Fibroblast of peridontal ligament (primary cell): ENCODE data around the gene HIGD1C.
A peak's percentile ranks its signal among the peaks of the same experiment; 100 is the strongest.
"Not testable (repeated sequence)": the region's sequence is repeated elsewhere in the genome, so short reads cannot be mapped to it uniquely, and the experiment has no call there.

Experiments used
- DNase-seq: peaks from one replicate; pipeline ENCODE4 v3.0.0-alpha.2; 2010; ENCODE audit errors: extremely low read depth

The HIGD1C gene

DNA sequence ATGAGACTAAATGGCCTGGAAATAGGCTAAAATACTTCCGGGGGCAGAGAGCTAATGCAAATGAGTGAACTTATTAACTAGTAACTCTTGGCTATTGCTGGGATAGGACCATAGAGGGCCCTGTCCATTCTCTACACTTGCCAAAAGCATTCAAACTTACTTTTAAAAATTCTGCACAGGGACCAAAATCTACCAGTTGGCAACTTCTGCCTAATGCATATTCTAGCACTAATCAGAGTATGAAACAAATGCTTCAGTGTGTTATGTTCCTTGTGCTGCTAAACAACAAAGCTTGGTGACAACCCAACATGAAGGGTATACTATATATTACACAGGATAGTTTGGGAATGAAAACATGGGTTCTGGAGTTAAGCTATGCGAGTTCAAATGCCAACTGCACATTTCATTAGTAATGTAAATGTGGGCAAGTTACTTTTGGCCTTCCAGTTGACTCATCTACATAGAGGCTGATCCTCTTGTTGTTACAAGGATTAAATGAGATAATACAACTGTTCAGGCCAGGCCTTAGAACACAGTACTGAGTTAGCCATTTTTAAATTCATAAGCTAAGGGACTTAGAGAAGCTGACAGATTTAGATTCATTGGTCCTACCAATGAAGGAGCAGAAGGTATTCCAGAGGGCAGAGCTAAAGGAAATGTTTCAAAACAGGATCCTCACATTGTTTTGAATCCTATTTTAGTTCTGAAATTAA lies 32.4 kb downstream of the HIGD1C start:
- DNase-seq: no peak

DNA sequence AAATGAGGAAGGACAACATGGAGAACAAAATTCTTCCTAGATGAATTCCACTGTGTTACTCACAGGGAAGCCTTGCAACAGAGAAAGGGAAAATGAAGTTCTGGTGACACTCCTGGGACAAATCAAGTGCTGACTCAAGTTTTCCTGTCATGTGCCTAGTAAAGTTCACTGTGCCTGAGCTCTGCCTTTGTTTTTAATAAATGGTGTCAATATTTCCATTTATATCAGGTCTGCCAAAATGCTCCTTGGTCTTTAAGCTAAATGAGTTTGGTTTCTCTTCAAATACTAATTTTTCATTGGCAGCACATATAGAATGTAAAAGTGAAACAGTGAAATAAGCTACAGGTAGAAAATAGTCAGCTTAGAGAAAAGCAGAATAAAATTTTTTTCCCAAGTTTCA lies 33.0 kb downstream of the HIGD1C start:
- peak; percentile 89 for DNase-seq

DNA sequence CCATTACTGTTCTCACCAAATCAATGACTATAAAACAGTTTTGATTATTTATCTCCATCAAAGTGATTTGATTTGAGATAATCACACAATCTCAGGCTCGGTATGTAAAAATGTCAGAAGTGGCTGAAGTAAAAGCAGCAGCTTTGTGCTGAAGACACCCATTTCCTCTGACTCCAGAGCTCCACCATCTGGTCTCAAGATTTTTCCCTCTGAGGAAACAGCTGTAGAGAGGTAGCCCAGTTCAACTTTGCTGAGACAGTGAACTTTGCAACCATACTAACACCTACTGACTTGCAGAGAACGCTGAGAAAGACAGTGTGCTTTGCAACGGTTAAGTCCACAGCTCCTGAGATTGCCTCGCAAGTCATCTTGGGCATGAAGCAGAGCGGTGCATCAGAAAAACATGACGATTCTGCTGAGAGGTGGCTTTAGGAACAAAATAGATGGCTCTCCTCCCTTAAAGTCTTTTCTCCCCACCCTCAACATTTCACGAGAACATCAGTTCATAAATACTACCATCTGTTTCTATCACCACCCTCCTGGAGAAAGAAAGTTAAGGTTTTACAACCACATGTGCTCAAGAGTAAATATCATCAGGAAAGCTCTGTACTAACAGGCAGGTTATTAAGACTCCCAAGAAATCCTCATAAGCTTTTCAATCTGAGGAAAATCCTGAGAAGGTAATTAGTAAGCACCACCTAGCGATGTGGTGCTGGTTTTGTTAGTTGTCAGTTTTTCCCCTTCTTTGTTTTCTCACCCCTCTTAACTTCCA lies 34.8 kb downstream of the HIGD1C start:
- peak; percentile 79 for DNase-seq

DNA sequence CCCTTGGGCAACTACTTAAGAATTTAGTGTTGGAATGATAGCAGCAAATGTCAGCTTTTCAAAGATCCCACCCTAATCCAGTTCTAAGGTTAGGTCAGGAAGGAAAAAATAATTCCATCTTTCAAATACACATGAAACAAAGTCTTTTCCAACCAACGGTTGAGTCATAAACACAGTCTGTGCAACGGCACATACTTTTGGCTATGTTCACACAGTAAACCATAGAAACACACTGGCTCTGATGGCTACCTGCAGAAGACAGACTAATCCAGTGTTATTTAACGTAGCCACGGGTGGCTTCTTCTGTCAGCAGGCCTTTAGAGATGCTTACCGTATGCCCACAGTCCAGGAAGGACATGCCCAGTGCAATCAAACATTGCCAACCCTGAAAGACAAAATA lies 35.7 kb downstream of the HIGD1C start:
- peak; percentile 51 for DNase-seq

DNA sequence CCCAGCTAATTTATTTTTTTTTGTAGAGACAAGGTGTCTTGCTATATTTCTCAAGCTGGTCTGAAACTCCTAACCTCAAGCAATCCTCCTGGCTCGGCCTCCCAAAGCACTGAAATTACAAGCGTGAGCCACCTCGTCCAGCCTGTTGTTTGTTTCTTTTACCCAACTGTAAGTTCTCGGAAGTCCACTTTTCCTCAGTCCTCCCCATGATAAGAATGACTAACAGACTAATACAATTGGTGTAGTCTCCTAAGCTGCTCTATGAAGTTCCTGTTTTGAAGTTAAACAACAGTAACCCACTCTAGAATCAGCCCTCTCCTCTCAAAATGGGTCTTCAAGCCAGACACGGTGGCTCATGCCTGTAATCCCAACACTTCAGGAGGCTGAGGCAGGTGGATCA lies 36.5 kb downstream of the HIGD1C start:
- no peak for DNase-seq

DNA sequence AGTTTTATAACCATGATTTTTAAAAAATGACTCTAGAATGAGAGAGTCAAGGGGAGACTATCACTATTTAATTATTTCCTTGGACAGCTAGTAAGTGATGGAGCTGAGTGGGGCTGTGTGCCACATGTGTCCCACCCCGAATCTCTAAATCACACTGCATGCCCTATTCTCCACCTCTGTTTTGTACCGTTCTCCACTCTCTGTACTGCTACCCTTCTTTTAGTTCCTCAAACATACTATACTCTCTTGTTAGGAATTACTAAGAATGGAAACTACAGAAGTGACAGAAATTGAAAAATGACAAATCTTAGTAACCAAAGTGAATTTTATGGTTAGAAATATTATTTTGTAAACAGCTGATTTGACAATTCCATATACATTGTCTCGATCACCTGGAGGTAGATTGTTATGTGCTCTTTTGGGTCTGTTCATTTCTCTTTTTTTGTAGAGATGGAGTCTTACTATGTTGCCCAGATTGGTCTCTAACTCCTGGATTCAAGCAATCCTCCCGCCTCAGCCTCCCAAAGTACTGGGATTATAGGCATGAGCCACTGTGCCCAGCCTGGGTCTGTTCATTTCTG lies 37.9 kb downstream of the HIGD1C start:
- DNase-seq: no peak

DNA sequence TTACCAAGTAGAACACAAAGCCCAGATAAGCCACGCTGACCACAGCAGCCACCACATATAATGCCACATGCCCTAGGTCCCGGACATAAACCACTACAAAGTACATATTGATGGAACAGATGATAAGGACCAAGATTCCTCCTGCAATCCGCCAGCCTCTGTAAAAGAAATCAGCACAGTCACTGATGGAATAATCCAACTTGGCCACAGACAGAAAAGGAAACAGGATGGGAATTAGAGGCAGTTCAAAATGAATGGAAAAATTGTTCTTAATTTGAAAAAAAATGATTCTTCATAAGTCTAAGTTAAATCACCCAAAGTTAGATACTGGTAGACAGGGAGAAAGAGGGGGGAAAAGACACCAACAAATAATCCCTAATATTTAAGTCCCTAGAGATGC lies 38.4 kb downstream of the HIGD1C start:
- no peak for DNase-seq

DNA sequence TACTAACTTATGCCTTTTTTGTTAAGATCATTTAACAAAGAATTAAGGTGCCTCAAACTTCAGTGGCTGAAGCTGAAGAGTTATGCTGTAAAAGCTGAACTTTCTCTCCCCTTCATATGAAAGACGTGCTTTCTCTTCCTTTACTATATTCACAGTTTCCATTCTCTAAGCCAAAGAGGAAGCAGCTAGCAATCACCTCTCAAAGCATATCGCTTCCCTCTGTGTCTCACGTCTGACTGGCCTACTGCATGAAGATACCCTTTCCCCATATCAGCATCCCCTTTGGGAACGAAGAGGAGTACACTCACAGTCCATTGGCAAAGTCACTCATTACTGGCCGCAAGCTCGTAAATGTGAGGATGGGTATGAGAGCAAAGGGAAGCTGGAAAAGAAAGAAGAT lies 38.9 kb downstream of the HIGD1C start:
- DNase-seq: no peak

DNA sequence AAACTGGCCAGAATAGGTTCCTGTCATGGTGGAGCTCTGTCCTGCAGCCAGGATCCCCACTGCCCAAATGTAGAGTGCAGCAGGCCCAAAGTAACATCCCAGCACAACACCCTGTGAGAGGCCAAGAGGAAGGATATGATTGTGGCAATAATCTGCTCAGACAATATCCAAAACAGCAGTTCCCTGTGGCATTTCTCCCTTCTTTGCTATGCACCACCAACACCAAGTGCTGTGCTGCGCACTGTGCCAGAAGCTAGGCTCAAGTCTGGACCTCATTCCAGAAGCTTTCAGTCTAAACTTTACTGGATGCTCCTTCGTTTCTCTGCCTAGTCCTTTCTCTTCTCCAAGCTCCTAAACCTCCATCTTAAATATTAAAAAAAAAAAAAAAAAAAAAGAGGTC lies 40.5 kb downstream of the HIGD1C start:
- peak; percentile 69 for DNase-seq

DNA sequence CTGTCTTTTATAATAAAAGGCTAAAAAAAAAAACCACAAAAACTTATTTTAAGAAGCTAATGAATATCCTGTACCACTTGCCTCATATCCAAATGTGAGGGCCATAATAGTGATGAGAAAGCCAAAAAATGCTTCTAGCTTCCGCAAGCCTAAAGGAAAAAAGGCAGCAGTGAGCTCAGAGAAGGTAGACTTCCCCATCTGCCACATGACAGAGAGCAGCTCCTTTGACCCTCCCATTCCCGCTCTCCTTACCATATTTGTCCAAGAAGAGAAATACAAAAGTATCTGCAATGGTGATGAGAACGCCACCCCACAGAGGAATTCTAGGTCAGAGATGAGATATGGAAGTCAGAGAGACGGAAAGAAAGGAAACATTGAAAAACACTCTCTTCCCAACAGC lies 46.7 kb downstream of the HIGD1C start:
- DNase-seq: no peak

DNA sequence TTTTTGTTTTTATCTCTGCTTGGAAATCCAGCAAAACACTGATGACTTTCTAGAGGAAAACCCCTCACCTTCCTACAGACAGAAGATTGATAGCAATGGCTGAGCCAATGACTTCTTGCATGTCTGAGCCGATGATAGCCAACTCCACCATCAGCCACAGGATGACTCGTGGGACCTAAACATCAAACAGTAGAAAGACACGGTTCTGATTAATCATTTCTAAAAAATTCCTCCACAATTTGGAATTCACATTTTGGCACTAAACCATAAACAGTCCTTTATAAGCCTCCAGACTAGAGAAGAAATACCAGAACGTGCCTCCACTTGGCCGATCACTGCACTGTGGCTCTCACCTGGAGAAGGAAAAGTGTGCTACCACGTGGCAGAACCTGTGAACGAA lies 47.9 kb downstream of the HIGD1C start:
- peak; percentile 59 for DNase-seq

DNA sequence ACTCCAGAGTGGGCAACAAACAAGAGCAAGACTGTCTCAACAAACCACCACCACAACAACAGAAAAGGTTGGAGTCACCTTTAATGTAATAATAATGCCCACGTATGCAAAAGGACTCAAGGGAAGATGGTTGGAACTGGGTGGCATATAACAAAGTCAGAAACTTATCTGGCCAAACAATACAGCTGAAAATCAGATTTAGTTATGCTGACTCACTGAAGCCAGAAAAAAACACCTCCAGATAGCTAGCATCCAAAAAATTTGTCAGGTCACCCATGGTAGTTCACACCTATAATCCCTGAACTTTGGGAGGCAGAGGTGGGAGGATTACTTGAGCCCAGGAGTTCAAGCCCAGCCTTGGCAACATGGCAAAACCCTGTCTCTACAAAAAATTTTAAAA lies 49.5 kb downstream of the HIGD1C start:
- DNase-seq: no peak

DNA sequence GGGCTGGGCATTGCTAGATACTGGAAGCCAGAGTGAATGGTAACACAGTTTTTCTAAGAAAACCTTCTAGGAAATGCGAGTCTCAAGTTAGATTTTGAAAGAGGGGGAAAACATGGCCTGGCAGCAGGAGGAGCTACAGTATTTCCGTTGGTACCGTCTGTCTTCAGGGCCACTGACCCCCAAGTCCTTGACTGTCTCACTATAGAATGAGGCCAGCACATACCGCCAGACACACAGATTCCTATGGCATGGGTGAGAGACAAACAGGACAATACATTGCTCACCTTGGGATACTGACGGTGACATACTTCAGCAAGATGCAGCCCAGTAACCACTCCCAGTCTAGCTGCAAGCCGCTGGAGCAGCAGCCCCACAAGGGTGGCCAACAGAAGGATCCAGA lies 52.2 kb downstream of the HIGD1C start:
- no peak for DNase-seq

DNA sequence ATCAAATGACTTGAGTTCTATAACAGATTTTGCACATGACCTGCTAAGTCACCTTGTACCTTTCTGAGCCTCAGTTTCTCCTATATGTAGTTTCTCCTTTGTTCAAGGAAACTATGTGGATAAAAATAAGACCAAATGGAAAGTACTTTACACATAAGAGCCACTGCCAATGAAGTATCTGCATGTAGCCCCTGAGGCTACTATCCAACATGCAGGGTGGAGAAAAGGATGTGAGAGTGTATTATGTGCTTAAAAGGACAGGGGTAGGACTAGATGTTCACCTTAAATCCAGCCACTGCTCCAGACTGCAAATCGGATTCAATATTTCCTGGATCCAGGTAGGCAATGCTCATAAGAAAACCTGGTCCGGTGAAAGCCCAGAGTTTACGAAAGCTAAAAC lies 52.7 kb downstream of the HIGD1C start:
- no peak for DNase-seq

DNA sequence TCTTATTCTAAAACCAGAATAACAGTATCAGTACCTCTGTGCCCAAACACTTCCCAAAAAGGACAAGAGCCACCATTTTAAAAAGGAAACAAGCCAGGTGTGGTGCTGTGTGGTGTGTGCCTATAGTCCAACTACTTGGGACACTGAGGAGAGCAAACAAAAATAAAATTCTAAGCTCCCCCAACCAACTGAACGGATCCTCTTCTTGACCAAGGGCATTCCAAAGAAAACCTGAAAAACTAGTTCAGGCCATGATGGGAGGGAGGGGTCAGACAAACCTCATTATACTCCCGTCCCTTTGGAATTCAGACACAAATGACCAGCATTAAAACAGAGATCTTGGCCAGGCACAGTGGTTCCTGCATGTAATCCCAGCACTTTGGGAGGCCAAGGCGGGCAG lies 53.3 kb downstream of the HIGD1C start:
- DNase-seq: no peak

DNA sequence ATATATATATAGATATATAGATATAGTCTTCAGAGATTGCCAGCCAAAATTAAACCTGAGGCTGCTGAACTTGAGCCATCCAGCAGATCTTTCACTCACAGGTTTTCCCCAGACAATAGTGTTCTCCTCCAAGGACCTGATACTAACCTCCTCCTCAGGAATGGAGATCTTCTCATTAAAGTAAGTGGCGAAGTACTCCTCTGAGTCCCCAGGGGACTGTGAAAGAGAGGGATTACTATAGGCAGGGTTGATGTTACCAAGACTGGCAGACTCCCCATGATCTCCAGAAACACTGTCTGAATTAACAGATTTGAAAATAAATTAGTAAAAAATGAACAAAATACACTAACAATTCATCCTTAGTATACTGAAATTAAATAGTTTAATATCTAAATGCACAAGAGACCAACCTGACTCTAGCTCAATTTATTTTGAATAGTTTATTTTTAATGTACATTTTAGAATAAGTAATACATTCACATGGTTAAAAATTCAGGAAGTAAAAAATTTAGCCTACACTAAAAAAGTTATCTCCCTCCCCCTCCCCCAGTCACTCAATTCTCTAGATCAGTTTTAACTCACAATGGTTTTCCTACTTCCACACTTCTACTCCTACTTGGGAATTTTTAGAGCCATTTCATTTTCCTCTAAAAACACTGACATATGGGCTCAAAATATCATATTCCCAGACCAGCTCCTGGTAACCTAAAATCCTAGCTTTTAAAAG lies 56.1 kb downstream of the HIGD1C start:
- DNase-seq: no peak

DNA sequence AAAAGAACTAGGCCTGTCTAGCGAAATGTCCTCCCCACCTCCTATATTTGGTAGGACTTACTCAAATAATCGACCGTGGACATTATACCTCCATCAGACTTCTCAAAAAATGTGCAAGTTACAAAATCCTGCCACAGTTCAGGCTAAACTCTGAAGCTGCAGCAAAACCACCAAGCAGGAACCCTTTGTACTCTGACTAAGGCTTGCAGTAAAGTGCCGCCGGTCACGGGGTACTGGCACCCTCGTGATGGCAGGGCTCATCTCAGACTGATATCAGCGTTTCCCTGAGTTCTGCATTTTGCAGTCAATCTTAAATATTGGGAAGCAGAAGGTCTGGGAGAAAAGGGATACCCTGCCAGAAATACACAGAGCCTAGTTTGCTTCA lies 56.7 kb downstream of the HIGD1C start:
- DNase-seq: peak; percentile 70

DNA sequence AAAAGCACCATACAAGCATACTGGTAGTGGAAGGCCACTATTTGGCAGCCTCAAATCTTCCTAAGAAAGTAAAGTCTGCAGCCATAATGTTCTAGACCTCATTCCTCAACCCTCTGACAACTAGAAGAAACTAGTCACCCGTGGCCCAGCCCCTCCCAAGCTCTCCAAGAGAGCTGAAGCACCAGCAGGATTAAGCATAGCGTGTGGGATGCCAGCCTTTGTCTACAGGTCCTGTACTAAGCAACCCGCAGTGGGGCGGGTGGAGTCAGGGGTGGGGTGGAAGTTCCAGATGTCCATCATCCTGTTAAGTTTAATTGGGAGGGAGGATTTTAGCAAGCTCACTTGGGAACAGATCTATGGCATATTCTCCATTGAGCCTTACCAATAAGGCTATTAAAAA lies 59.6 kb downstream of the HIGD1C start:
- DNase-seq: no peak

DNA sequence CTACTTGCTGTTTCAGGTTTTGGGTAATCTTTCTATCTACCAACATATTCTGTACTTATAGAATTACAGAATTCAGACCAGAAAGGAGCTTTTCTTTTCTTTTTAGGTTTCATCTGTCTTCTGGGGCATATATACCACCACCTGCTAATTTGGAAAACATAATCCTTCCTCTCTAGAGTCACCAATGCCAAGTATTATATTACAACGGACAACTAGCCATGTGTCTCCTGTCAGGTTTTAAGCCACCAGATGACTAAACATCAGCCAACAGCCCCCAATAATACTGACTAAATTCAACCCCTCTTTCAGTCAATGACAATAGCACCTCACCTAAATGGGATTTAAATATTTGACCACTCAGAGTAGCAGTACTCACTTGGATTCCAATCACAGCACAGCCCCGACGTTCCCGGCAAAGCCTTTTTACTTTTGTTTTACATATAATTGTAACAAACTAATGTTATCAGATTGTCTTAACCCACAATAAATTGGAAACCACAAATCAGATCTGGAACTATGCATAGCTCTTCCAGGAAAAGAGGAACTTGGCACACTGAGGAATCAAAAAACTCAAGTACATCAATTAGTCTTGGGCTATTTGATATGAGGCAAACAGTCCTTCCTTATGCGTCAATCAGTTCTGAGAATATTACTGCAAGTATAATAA lies 60.4 kb downstream of the HIGD1C start:
- DNase-seq: no peak

DNA sequence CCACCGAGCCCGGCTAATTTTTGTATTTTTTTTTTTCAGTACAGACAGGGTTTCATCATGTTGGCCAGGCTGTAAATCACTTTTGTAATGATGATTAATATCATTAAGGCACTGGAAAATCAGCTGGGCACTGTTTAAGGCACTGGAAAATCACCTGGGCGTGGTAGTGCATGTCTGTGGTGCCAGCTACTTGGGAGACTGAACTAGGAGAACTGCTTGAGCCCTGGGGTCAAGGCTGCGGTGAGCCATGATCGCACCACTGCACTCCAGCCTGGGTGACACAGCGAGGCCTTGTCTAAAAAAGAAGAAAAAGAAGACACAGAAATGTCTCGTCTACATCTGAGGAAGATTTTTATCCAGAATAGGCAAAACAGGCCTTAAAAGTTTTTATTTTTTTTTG lies 61.1 kb downstream of the HIGD1C start:
- DNase-seq: no peak

DNA sequence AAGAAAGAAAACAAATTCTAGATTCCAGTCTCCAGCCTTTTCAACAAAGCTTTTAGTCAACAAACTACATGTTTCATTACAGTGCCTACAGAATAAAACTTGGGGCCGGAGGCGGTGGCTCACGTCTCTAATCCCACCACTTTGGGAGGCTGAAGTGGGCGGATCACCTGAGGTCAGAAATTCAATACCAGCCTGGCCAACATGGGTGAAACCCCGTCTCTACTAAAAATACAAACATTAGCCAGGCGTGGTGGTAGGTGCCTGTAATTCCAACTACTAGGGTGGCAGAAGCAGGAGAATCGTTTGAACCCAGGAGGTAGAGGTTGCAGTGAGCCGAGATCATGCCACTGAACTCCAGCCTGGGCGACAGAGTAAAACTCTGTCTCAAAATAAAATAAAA lies 62.1 kb downstream of the HIGD1C start:
- not testable (repeated sequence) for DNase-seq

DNA sequence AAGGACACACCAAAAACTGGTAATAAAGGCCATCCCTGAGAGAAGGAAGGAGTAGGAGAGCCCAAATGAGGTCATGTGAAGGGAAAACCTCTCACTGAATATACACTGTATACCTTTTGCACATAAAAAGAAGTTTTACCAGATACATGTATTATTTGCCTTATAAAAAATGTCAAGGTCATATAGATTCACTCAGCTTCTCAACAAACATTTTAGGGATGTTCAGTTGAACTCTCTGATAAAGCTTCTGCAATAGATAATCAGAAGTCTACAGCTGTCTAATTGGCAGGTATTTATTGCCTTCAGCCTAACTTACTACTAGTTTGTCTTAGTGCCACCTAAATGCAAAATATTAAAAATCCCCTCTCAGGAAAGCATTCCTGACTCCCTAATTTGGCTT lies 65.1 kb downstream of the HIGD1C start:
- DNase-seq: no peak
